GM18505 (cell line): ENCODE results near the gene PTEN.
"Not testable (repeated sequence)": the region's sequence is repeated elsewhere in the genome, so short reads cannot be mapped to it uniquely, and the experiment has no call there.

Experiments
- ATAC-seq: cut with Tn5 transposase; IDR thresholded peaks from one replicate; pipeline ENCODE4 v1.9.1; 2021; ENCODE audit not compliant: unreplicated experiment
- POLR2A ChIP-seq: IDR thresholded peaks from 4 replicates; pipeline ENCODE4 v1.6.1; 2011; ENCODE audit warnings: borderline replicate concordance; ENCODE audit not compliant: insufficient read depth, insufficient read length; ENCODE audit errors: extremely low read depth

The PTEN gene

DNA sequence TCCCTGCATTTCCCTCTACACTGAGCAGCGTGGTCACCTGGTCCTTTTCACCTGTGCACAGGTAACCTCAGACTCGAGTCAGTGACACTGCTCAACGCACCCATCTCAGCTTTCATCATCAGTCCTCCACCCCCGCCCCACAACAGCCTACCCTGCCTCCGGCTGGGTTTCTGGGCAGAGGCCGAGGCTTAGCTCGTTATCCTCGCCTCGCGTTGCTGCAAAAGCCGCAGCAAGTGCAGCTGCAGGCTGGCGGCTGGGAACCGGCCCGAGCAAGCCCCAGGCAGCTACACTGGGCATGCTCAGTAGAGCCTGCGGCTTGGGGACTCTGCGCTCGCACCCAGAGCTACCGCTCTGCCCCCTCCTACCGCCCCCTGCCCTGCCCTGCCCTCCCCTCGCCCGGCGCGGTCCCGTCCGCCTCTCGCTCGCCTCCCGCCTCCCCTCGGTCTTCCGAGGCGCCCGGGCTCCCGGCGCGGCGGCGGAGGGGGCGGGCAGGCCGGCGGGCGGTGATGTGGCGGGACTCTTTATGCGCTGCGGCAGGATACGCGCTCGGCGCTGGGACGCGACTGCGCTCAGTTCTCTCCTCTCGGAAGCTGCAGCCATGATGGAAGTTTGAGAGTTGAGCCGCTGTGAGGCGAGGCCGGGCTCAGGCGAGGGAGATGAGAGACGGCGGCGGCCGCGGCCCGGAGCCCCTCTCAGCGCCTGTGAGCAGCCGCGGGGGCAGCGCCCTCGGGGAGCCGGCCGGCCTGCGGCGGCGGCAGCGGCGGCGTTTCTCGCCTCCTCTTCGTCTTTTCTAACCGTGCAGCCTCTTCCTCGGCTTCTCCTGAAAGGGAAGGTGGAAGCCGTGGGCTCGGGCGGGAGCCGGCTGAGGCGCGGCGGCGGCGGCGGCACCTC lies at the start of gene PTEN, which contains the start of gene KLLN:
Gene PTEN, plus strand, starts transcription at position 573 of the 891 bp plus-strand sequence. CDS start 845 bp downstream, outside the sequence.
Gene KLLN, minus strand, starts transcription at position 481 of the 891 bp plus-strand sequence. CDS start 1,046 bp downstream, outside the sequence.
- peak; percentile 35 for ATAC-seq
- TF ChIP-seq POLR2A: peak; percentile 92

DNA sequence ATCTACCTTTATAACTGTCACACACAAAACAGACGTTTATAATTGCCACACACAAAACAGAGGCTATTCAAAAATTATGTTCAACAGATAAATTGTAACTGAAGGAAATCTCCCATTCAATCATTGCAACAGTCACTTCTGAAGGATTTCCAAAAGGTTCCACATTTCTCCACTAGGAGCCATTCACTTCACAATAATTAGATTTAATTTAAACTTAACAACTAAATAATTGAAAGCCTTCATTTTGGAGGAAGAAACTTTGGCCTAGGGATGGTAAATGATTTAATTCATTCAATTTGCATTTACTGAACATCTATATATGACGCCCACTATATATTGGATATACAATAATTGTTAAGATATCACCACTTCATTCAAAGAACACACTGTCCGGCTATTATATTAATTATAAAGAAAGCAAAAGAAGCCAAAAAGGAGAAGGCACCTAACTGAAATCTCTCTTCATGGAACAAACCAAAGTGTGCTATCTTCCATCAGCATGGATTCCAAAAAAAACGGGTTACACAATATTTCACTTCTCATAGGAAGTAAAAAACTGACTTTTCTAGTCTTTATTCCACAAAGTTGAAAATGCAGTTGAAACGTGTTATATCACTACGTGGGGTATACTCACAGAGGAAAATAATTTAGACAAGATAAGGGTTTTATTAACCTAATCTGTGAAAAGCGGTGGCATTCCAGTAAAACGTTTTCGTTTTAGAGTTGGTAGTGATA lies 47.1 kb upstream of the PTEN start:
- TF ChIP-seq POLR2A: no peak
- no peak for ATAC-seq

DNA sequence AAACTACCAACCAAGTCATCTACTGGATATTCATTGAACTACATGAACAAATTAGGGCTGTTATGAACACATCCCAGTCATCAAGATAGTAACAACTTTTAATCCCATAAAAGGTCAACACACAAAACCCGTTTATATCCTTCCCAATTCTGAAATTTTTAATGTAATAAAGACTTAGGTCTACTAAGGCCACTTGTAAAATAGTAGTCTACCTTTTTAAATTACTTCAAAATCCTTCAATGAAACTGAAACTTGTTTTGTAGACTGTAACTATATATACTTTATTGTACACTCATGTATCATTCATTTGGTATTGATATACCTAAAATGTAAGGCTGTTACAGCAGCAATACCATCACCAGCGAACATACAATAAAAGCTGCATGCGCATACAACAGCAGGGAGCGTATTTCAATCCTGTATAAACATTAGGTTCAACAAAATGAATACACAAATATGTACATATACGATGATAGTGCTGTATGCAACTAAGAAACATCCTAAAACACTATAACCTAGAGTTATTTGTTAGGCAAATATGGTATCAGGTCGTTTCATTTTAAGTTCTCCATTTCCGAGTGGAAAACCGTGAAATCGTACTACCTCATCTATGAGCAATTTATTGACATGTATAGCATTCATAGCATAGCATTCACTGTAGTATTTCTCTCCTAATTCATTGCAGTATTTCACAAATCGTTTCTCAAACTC lies 46.4 kb upstream of the PTEN start:
- no peak for ATAC-seq
- TF ChIP-seq POLR2A: no peak

DNA sequence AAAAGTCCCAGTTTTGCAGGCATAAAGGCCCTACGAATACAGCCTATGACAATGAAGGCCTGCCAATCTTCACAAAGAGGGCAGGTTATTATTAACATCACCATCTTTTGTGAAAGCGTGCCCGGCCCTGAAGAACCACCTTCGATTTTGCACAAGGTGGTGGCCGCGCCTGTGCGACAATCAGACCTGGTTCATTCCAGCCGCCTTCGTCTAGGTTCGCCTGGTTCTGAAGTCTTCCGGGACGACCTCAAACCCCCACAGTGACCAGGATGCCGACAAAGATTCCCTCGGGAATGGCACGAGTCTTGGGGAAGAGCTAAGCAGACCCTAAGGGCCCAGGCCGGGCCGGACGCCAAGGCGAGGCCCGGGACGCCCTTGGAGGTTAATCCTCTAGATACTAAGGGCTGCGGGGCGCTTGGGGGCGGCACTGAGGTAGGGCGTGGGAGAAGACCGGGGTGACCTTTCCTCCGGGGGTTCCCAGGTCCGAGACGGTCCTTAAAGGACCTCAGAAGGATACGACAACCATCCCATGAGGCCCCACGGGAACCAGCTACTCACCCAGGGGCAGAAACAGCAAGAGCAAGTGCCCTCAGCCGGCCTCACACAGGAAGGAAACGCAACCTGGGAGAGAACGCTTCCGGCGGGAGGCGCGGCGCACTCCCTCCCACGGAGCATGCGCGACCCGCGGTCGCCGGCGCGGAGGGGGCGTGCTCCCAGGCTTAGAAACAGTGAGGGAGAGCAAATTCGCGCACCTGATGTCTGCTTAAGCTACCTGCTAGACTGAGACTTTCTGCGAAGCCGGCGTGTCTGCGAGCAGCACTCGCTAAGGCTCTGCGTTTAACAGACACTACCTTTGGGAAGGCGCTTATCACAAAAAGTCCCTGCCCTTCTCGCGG lies 45.6 kb upstream of the PTEN start, which contains the start of gene ATAD1:
Gene ATAD1, minus strand, starts transcription at position 618 of the 896 bp plus-strand sequence. CDS start 3,627 bp downstream, outside the sequence.
- ATAC-seq: peak; percentile 71
- peak; percentile 92 for TF ChIP-seq POLR2A

DNA sequence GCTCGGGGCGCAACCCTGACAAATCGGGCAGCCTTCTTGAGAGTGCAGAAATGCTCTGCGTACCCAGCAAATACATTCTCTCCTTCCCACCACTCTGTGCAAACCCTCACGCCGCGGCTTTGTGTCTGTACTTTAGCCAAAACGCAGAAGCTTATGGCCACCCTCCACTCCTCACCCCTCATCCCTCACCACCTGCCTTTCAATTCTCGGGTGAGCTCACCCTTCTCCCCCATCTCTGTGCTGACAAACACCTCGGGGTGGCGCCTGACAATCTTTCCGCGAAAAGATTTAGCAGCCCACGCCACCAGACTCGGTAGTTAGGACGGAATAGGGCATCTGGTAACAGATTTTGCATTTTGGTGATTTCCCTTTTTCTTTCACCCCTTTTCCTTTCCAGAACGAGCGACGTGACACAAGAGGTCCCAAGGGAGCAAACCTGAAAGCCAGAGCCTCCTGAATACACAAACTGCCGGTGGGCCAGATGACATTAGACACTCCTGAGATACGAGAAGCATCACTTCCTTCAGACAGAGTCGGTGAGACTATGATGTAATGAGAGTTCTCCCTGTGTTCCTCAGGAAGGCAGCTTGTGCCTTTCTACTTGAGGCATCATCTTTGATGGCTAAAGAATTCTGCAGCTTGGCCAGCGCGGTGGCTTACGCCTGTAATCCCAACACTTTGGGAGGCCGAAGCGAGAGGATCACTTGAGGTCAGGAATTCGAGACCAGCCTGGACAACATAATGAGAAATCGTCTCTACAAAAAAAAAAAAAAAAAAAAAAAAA lies 44.7 kb upstream of the PTEN start:
- ATAC-seq: peak; percentile 42
- TF ChIP-seq POLR2A: no peak

DNA sequence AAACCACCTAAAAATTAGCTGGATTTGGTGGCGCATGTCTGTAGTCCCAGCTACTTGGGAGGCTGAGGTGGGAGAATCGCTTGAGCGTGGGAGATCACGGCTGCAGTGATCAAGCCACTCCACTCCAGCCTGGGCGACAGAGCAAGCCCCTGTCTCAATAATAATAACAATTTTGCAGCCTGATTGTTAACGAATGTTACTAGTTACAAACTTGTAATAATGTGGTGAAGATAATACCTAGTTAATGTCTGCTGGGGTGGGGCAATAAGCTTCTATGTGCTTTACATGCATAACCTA lies 44.2 kb upstream of the PTEN start:
- no peak for TF ChIP-seq POLR2A
- no peak for ATAC-seq

DNA sequence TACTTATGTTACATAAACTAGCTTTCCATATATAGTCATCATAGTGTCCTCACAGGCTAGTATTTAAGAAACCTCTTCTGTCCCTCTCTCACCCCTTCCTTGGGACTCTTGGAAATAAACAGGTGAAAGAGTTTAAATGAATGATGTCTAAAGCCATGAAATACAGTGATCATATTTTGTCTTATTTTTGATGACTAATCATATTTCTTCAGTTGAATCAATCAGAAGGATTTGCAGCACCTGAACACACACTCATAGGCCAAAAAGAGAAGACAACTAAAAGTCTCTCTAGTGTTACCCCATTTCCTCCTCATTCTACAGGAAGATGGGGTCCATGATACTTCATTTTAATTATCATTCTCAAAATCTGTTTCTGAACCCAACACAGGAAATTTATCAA lies 36.8 kb upstream of the PTEN start:
- no peak for TF ChIP-seq POLR2A
- ATAC-seq: no peak

DNA sequence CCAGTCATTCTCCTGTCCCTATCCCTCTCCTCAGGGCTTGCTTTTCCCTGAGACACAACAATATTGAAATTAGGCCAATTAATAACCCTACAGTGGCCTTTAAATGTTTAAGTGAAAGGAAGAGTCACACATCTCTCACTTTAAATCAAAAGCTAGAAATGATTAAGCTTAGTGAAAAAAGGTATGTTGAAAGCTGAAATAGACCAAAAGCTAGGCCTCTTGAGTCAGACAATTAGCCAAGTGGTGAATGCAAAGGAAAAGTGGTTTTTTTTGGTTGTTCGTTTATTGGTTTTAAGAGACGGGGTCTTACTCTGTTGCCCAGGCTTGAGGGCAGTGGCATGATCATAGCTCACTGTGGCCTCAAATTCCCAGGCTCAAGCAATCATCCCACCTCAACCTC lies 35.7 kb upstream of the PTEN start:
- no peak for TF ChIP-seq POLR2A
- ATAC-seq: no peak

DNA sequence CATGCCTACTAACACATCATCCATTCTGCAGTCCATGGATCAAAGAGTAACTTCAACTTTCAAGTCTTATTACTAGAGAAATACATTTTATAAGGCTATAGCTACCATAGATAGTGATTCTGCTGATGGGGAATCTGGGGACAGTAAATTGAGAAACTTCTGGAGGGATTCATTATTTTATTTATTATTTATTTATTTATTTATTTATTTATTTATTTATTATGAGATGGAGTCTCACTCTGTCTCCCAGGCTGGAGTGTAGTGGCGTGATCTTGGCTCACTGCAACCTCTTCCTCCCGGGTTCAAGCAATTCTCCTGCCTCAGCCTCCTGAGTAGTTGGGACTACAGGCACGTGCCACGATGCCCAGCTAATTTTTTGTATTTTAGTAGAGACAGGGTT lies 34.4 kb upstream of the PTEN start:
- ATAC-seq: not testable (repeated sequence)

DNA sequence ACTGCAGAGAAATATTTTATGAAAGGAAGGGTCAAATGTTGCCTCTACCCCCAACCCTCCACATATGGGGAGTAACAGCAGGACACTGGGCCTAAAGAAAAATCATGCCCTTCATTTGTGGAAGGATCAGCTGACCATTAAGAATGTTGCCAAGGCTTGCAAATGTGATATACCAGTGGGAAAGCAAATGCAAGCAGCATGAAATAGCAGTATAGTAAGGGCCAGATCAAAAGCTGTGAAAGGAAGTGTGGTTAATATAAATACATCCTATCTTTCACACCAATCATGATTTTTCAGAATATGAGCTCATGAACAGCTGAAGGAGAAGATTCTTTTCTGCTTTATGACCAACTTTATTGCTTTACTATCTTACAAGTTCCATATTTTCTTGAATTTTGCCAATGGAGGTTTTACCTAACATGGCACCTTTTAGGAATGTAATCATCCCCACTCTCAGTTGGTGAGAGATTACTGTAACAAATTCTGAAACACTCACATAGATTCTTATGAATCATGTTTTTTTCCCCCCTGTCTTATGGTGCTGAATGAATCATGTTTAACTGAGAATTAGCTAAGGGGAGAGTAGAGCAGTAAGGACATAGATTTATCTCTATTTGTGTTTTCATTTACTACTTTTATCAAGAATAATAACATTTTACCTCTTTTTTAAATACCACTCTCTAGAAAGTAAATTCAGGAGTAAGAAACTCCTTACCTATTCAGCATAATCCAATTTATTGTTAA lies 33.3 kb upstream of the PTEN start:
- no peak for TF ChIP-seq POLR2A
- no peak for ATAC-seq

DNA sequence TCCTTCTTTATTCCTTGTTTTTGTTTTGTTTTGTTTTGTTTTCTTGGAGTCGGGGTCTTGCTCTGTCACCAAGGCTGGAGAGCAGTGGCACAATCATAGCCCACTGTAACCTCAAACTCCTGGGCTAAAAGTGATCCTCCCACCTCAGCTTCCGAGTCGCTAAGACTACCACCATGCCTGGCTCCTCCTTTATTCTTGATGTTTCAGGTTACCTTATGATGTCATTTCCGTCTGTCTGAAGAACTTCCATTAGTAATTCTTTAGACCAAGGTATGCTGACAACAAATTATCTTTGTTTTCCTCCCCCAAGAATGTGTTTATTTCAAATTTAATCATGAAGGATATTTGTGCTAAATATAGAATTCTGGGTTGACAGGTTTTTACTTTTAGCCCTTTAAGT lies 27.3 kb upstream of the PTEN start:
- no peak for TF ChIP-seq POLR2A

More for the DNA sequence above, 27.3 kb upstream of the PTEN start:
- ATAC-seq: no peak
